T-helper 2 cell treated with Interferon-gamma antibody and Interleukin-4, amounts not matched to agents 100 ng/mL and 5 ng/mL, for 36 hours (primary cell): ENCODE measurements around the gene AGAP1. TPM values are rescaled to one million over a fixed set of nuclear protein-coding genes. Genes with fewer than 3 reads are reported as not detected.

ENCODE experiments used
- intact Hi-C: fragments of 100-400 bp; cut with micrococcal nuclease; formaldehyde crosslinking; loops from one replicate; pipeline ENCODE4 v1.15.1; 2023
- total RNA-seq: library from RNA; stranded (reverse); gene quantifications from 2 replicates; pipeline ENCODE4 v1.2.3, GENCODE V29; 2022

AGAP1 gene
- 1.2 and 1.4 TPM in 2 replicates for total RNA-seq

DNA sequence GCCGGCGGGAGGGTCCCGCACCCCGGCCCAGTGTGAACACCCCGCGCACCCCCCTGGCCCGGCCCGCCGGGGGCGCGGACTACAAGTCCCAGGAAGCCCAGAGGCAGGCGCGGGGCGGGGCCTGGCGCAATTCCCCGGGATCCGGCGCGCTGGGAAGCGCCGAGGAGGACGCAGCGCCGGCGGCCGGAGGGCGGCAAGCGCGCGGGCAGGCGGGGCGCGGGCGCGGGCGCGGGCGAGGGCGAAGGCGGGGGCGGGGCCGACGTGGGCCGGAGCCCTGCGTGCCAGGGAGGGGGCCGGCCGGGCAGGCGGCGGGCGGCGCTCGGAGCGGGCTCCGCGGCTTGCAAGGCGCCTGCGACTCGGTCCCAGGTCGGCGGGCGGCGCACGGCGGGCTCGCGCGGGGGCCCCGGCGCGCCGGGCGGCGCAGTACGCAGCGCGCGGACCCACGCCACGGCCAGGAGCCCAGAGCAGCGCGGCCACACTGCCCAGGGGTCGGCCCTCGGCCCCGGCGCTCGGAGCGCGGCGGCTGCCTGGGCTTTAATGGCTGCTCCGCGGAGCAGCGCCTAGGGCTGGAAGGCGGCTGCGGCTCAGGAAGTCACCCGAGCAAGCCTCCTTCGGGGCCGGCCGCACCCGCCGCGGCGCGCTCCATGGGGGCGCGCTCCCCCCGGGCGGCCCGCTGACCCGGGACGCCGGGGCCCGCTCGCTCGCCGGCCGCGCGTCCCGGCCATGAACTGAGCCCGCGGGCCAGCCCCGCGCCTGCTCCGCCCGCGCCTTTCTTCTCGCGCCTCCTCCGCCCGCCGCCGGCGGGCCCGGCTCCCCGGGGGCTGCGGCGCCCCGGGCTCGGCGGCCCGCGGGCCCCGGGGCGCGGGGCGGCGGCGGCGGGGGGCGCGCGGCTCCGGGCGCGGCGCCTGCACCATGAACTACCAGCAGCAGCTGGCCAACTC is at the start of gene AGAP1:
Gene AGAP1 (plus strand): TSS at position 269 of the 941 bp plus-strand sequence.
- intact Hi-C loops, result no loop called here

GRCh38 chr2:235444101-235444597 is 49.7 kb upstream of the AGAP1 start:
- intact Hi-C loops, result no loop called here

- intact Hi-C loops, result no loop called here
These were observed 48.7 kb upstream of the AGAP1 start for GRCh38 chr2:235445116-235445515.

DNA sequence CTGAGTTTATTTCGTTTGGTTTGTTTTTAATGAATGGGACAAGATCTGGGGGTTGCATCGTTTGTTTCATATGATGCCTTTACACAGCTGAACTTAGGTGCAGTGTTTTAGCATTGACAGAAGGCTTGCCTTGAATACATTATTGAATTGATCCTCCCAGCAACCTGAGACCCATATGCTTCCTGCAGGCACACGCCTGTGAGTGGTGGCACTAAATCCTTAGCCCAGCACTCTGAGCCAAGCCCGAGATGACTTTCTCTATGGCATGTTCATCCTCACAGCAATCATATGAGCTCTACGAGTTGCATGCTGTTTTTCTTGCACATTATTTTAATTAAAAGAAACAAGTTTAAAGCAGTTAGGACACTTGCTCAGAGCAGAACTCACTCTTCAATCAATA is 47.8 kb upstream of the AGAP1 start:
- intact Hi-C loops, result no loop called here

GRCh38 chr2:235447210-235447609 is 46.6 kb upstream of the AGAP1 start:
- intact Hi-C loops, result no loop called here

GRCh38 chr2:235449568-235449967 is 44.3 kb upstream of the AGAP1 start:
- intact Hi-C loops, result no loop called here

DNA sequence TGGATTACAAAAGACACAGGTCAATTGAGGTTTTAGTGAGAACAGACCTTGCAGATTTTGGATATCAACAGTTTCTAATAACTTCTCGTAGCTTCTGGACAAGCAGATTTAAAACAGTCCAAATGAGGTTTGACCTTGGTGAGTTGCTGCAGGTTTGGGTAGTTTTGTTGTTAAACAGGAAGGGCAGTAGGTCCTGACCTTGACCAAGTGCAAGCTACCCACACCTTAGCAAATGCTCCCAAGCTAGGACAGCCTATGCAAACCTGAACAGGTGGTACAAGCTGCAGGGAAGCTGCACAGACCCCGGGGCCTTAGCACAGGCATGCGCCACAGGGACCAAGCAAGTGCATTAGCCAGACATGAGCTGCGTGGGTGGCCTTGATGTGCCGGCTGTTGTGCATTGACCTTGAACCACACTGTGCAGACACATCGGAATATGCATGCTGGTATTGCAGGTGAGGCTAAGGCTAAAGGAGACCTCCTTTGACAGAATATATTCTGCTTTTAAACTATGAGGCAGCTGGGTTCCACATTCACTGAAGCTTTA is 40.2 kb upstream of the AGAP1 start:
- intact Hi-C loops, result no loop called here

- intact Hi-C loops, result no loop called here
These were observed 35.0 kb upstream of the AGAP1 start for GRCh38 chr2:235458839-235459273.

DNA sequence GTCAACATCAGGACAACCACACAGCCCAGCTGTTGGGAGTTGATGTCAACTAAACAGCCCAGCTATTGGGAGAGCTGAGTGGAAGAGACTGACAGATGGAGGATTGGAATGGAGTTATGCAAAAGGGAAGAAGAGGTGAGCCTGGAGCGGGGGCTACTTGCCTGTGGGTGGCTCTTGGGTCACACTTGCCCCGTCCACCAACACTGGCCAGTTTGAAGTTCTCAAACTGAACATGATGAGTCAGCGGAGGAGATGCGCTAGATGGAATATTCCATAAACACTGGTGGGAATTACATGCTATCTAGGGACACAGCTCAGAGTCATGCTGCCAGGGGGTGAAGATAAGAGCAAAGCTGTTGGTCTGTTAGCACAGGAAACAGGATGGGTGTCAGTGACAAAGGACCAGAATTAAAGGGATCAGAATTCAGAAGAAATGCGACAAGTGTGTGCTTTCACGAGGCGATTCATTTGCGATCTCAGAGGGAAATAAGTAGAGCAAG is 33.2 kb upstream of the AGAP1 start:
- intact Hi-C loops, result no loop called here

DNA sequence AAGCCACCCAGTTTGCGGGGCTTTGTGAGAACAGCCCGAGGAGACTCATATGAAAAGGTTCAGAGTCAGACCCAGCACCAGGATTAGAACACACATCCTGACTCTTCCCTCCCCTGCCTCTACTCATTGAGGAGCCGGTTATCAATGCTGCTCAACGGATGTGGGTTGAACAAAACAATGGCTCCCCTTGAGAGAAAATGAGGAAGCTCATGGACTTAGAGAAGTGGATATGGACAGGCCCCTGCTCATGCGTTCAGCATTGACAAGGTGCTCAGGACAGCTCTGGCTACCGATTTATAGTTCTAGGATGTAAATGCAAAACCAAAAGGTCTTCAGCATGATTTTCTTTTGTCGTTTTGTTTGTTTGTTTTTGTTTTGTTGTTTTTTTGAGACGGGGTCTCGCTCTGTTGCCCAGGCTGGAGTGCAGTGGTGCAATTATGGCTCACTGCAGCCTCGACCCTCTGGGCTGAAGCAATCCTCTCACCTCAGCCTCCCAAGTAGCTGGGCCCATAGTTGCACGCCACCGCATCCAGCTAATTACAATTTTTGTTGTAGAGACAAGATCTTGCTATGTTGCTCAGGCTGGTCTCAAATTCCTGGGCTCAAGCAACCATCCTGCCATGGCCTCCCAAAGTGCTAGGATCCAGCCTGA is 32.0 kb upstream of the AGAP1 start:
- intact Hi-C loops, result no loop called here

DNA sequence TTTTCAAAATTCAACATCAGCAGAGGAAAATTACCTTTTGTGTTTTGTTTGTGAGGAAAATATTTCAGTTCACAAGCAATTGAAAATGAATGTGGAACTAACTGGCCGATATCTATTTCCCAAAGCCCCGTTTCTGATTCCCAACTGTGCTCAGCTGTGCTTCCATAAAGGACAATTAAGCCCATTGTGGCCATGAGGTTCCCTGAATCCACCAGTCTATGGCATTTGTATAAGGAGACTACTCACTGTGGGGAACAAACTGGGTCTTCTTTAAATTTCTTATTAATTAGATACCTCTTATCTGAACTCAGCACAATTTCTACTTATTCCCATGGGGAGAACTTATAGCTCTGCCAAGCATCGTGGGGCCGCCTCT is 31.4 kb upstream of the AGAP1 start:
- intact Hi-C loops, result no loop called here

GRCh38 chr2:235463893-235464292 is 29.9 kb upstream of the AGAP1 start:
- intact Hi-C loops, result no loop called here

DNA sequence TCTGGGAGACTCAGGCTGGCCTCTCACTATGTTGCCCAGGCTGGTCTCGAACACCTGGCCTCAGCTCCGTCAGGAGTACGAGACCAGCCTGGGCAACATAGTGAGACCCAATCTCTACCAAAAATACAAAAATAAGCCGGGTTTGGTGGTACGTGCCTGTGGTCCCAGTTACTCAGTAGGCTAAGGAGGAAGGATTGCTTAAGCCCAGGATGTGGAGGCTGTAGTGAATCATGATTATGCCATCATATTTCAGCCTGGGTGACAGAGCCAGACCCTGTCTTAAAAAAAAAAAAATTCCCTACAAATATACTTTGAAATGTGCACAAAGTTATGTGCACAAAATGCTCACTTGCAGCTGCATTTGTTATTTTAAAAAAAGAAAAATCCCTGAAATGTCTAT is 26.3 kb upstream of the AGAP1 start:
- intact Hi-C loops, result no loop called here

DNA sequence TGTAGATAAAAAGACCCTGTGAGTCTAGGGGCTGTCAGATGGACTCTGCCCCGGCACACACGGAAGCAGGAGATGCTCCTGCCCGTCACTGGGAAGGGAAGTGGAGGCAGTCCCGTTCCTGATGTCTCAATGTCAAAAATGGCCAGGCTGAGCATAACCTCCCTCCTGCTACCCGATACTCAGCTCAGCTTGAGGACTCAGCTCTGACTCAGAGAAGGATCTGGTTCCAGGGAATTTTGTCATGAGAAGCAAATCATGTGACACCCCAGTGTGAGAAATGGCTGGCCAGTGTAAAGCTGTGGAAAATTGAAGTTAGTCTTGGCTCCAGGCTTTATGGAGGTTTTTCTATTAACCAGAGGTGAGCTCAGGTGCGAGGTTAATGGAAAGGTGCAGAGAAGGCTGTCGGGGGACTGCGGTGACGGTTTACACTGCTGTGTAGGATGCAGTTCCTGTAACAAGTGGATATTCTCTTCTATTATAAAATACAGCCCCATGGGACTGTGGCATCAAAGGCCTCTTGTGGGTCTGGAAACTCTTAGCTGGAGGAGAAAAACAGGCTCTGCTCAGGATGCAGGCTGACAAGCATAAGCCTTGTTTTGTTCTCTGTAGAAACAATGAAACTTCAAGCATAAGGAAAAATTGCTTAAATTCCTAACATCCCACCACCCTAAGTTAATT is 24.7 kb upstream of the AGAP1 start:
- intact Hi-C loops, result no loop called here

GRCh38 chr2:235471186-235471747 is 22.6 kb upstream of the AGAP1 start:
- intact Hi-C loops, result no loop called here

GRCh38 chr2:235472443-235472842 is 21.4 kb upstream of the AGAP1 start:
- intact Hi-C loops, result no loop called here

DNA sequence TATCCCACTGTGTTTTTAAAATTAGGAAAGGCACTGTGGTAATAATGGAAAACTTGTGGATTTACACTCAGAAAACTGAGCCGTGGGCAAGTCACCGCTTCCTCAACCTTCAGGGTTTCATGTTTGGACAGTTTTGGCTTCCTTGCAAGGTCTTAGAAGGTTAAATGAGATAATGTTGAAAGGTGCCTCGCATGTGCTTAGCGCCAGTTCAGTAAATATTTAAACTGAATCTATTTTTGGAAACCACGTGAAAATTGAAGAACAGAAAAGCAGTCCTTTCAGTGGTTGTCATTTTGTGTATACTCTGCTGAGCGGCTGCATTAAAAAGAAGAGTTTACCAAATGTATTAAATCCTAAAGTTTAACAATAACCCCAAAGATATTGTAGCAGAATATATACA is 15.2 kb upstream of the AGAP1 start:
- intact Hi-C loops, result no loop called here

GRCh38 chr2:235479604-235480003 is 14.2 kb upstream of the AGAP1 start:
- intact Hi-C loops, result no loop called here

DNA sequence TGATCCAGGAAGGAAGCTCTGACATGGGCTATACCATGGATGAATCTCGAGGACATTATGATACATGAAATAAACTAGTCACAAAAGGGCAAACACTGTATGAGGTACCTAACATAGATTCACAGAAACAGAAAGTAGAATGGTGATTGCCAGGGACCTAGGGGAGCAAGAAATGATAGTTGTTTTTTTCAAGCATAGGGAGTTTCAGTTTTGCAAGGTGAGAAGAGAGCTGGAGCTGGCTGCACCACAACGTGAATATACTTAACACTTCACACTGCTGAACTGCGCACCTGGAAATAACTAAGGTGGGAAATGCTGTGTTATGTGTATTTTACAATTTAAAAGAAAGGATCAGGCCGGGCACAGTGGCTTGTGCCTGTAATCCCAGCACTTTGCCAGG is 13.2 kb upstream of the AGAP1 start:
- intact Hi-C loops, result no loop called here

GRCh38 chr2:235483313-235483712 is 10.5 kb upstream of the AGAP1 start:
- intact Hi-C loops, result no loop called here

DNA sequence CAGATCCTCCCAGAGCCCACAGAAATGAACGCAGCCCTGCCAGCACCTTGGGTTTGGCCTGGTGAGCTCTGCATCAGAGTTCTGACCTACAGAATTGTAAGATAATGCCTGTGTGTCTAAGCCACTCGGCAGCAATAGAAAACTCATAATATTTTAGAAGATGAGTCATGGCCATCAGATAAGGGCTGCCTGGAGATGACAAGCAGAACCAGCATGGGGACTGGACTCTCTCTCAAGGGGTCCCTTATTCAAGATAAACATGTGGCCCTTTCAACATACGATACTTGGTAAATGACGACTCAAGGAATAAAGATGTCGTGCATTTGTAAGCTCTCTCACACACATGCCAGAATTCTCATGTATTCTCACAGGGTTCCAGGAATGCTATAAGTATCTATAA is 8.5 kb upstream of the AGAP1 start:
- intact Hi-C loops, result no loop called here
